Measurements from ENCODE around the gene PERCC1.

PERCC1 gene

DNA sequence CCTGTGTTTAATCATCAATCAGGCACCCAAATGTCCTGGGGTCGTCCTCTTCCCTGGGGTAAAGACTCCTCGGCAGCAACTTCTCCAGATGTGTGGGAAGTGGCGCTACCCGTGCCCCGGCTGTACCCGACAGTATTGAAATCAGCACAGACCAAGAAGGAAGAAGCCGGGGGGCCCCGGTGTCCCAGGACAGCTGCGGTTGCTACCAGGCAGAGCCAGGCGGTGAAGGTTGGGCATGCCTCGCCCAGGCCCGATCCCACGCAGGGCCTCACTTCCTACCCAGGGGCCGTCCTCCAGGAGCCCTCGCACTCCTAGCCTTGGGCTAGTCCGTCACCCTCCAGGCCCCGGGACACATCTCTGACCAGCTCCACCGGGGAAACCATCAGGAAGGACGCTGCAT, 22.4 kb downstream of the PERCC1 start:
- no peak for DNase-seq (ENCODE audit: low read depth)
- no peak overlapping the region for H3K4me3 ChIP-seq (ENCODE audit: control insufficient read depth, low read depth, low read length)
- TF ChIP-seq CTCF (IDR thresholded peaks at IDR 0.05; ENCODE audit: control insufficient read depth, insufficient read depth, low read depth, low read length, missing control alignments): no peak

DNA sequence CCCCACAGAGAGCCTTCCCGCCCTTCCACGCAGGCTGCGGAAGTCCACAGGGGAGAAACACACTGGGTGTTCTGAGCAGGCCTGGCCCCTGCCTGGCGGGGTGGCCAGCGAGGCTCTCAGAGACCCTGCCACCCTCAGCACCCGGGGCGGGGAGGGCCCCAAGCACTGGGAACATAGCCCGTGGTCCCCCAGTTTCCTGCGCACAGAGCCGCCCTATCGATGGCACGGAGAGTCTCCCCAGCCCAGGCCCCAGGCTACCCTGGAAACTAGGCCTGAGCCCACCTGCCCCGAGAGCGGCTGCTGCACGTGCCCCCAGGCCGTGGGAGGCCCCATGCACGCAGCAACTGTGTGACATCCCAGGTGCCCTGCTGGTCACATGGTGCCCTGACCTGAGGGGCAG, 23.7 kb downstream of the PERCC1 start:
- no peak overlapping the region for H3K4me3 ChIP-seq (ENCODE audit: control insufficient read depth, low read depth, low read length)
- TF ChIP-seq CTCF (IDR thresholded peaks at IDR 0.05; ENCODE audit: control insufficient read depth, insufficient read depth, low read depth, low read length, missing control alignments): no peak
- no peak for DNase-seq (ENCODE audit: low read depth)

DNA sequence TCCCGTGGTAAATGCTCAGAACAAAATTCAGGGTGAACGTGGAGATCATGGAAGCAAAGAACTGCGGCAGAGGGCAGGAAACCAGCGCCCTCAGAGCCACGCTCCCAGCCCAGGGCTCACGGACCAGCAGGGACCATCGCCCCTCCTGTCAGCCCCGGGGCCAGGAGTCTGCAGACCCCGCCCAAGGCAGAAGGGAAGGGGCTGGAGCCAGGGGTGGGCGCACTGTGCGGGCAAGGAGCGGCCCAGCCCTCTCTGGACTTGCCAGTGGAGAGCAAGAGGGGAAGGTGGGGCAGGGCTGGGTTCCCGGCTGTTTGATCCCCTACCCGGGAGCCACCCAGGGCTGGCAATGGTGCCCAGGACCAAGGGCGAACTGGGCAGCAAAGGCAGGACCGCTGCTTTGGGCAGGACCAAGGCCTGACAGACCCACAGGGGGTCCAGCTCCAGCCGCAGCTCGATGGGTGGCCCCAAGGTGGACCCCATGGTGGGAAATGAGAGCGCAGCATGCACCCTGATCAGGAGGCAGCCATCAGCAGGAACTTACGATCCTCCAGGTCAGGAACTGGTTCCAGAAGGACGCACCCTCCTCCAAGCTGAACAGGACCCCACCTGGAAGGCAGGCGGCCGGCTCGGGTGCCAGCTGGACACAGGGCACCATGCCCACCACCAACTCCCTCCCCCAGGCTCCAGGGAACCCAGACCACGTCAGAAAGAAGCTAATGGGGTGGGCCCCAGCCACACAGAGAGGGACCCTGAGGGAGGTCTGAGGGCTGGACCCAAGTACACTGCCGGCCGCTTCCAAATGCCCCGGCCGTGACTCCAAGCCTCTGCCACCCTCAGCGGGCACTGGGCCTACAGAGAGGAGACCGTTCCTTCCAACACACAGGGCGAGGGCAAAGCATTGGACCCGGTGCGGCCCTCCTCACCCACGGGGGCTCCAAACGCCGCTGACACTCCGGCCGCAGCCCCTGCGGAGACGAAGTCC, 24.6 kb downstream of the PERCC1 start:
- no peak overlapping the region for H3K4me3 ChIP-seq (ENCODE audit: control insufficient read depth, low read depth, low read length)
- no peak for TF ChIP-seq CTCF (IDR thresholded peaks at IDR 0.05; ENCODE audit: control insufficient read depth, insufficient read depth, low read depth, low read length, missing control alignments)
- no peak for DNase-seq (ENCODE audit: low read depth)

DNA sequence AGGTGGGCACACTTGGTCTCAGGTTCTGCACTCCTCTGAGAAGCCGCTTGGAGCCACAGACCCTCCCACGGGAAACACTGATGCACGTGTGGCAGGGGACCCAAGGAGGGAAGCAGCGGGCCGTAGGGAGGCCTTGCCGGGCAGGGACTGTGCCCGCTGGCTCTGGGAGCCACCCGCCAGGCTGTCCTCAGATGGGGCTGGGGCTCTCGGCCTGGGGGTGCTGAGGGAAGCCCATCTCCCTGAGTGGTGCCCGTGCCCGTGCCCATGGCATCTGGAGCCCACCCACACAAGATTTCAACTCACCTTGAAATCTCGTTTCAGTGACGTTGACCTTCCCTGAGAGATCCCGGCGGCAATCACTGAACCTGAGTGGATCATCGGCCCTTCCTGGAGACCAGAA, 26.1 kb downstream of the PERCC1 start:
- no peak for TF ChIP-seq CTCF (IDR thresholded peaks at IDR 0.05; ENCODE audit: control insufficient read depth, insufficient read depth, low read depth, low read length, missing control alignments)
- no peak for DNase-seq (ENCODE audit: low read depth)
- H3K4me3 ChIP-seq (ENCODE audit: control insufficient read depth, low read depth, low read length): no peak overlapping the region

DNA sequence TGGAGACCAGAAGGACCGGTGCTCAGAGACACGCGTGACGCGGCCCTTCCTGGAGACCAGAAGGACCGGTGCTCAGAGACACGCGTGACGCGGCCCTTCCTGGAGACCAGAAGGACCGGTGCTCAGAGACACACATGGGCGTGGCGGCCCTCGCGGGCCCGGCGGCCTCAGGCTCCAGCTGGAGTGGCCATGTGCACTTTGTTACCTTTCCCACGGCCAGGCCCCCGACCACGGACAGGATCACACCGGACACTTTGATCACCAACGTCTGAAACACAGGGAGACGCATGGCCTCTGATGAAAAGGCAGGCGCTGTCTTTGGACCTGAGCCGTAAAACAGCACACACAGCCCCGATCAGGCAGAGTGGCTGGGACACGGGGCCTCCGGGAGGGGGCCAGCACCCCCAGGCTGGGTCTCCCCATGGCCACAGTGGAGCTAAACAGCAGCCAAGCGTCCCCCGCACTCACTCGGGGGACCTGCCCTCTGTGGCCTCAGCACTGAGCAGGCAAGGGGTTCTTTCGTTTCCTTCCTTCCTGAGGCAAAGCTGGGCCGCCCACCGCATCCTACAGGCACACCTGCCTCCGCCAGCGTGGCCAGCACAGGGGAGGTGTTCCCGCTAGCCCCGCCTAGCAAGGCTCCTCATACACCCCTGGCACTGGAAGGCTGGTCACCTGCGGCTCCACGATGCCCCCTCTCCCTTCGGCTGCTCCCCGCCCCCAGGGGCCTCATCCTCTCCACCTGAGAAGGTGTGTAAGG, 26.8 kb downstream of the PERCC1 start:
- no peak overlapping the region for H3K4me3 ChIP-seq (ENCODE audit: control insufficient read depth, low read depth, low read length)
- no peak for TF ChIP-seq CTCF (IDR thresholded peaks at IDR 0.05; ENCODE audit: control insufficient read depth, insufficient read depth, low read depth, low read length, missing control alignments)
- DNase-seq (ENCODE audit: low read depth): no peak

DNA sequence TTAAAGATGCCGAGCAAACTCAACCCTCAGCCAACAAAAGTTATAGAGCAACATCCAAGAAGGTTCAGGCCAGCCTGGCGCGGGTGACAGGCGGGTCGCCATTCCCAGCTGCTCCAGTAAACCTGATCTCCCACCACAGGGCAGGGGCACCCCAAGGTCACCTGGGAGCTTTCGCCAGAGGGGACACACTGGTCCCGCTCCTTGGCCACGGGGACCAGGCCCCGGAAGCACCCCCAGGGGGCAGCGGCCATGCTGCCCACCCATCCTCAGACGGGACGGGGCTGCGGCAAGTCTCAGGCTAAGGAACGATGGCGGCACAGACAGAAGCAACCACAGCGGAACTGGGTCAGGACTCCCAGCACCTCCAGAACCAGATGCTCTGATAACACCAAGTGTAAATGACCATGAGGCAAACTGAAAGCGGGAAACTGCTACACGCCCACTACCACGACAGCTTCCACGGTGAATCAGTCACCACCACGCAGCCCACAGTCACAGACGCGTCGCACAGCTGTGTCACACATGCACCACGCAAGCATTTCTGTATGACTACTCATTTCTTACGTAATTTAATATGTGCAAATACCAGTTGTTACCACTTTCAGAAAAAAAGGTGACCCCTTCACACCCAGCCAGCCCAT, 27.6 kb downstream of the PERCC1 start:
- DNase-seq (ENCODE audit: low read depth): no peak
- no peak overlapping the region for H3K4me3 ChIP-seq (ENCODE audit: control insufficient read depth, low read depth, low read length)
- no peak for TF ChIP-seq CTCF (IDR thresholded peaks at IDR 0.05; ENCODE audit: control insufficient read depth, insufficient read depth, low read depth, low read length, missing control alignments)
